Prostate gland (tissue), 2 donors: ENCODE results near the gene CAT. TPM values are rescaled to one million over a fixed set of nuclear protein-coding genes. Genes with fewer than 3 reads are reported as not detected.

Source experiments
- DNase-seq: peaks from one replicate; pipeline ENCODE4 v3.0.0-alpha.2; 2019; ENCODE audit warnings: low spot score
- H3K27ac ChIP-seq, 2 donors: fragments of 200-600 bp; sonication (generic); 2 replicates each; pipeline ENCODE4 v1.5.1; 2017 to 2019
- H3K27me3 ChIP-seq: fragments of 200-600 bp; sonication (generic); replicated peaks from 2 replicates; pipeline ENCODE4 v1.5.1; 2019; ENCODE audit not compliant: insufficient read depth
- H3K36me3 ChIP-seq, 2 donors: fragments of 200-600 bp; sonication (generic); 1 replicate in 1 of 2; 2 replicates in 1 of 2; pipeline versions ENCODE4 v1.5.1 to v1.8.1; 2017 to 2019
- H3K4me1 ChIP-seq: fragments of 200-600 bp; sonication (generic); replicated peaks from 2 replicates; pipeline ENCODE4 v1.5.1; 2019
- H3K4me3 ChIP-seq, 2 donors: fragments of 200-600 bp; sonication (generic); 2 replicates each; pipeline ENCODE4 v1.5.1; 2017 to 2019
- H3K9me3 ChIP-seq: fragments of 200-600 bp; sonication (generic); 2 replicates; pipeline ENCODE4 v1.5.1; 2017
- CTCF ChIP-seq, 4 experiments: fragments of 200-600 bp in 2 of 4; fragments of 450-650 bp in 2 of 4; sonication (generic) in 2 of 4; IDR thresholded peaks; 1 replicate in 3 of 4; 2 replicates in 1 of 4; pipeline ENCODE4 v1.5.1; 2016 to 2019; ENCODE audit warnings: antibody characterized with exemption in 4 of 4, mild to moderate bottlenecking in 2 of 4, moderate library complexity in 2 of 4
- POLR2A ChIP-seq: fragments of 450-650 bp; IDR thresholded peaks from one replicate; pipeline ENCODE4 v1.6.1; 2016; ENCODE audit warnings: antibody characterized with exemption, mild to moderate bottlenecking
- POLR2AphosphoS5 ChIP-seq: sonication (generic); formaldehyde crosslinking; IDR thresholded peaks from one replicate; pipeline ENCODE4 v1.6.1; 2017; ENCODE audit warnings: antibody characterized with exemption
- WGBS: methylation state at CpG from one replicate; pipeline ENCODE4 v1.1.5; 2018; 5-methylcytosine and 5-hydroxymethylcytosine counted together
- intact Hi-C: fragments of 100-400 bp; cut with DNase I; formaldehyde crosslinking; loops from one replicate; pipeline ENCODE4 v1.14.2; 2022
- total RNA-seq, 2 donors: library from RNA; depleted of rRNA; stranded (reverse); fragments of >200 nt; gene quantifications; one replicate each; pipeline ENCODE4 v1.1.0, GENCODE V29; 2016

CAT gene
- total RNA-seq = 100 to 1,000 TPM in 1 of 2 donors, 10 to 100 TPM in 1; 67.3 to 167 TPM

- Histone ChIP-seq H3K36me3 (no peaks in the 10 kb centered on the region), H3K9me3 (no peaks in the 10 kb centered on the region), H3K4me3 (peak within 1 kb of the TSS; percentile 69 to 84), H3K27ac (peak within 1 kb of the TSS; percentile 79 to 82), H3K27me3 (no peaks in the 10 kb centered on the region), H3K4me1 (no peaks in the 10 kb centered on the region)
- DNase-seq = peak; percentile 97
- under 1% methylated on average over 61 of the region's 62 CpGs for WGBS
- intact Hi-C loops = loop anchor here (5.0 to 10.0 kb wide), 2 partner anchors 82 to 476 kb away; partner anchors contain the start of genes ABTB2, APIP and PDHX
- no peak for TF ChIP-seq CTCF (IDR thresholded peaks at IDR 0.05)
- TF ChIP-seq POLR2A = peak; percentile 70
- peak; percentile 96 for TF ChIP-seq POLR2AphosphoS5
Observed at GRCh38 chr11:34438529-34439507, at the start of gene CAT. CAT (plus strand) TSS chr11:34438934; CDS start chr11:34439014, 80 bp downstream.

- intact Hi-C loops = no loop called here
Observed at GRCh38 chr11:34394771-34395300, 43.9 kb upstream of the CAT start.

GRCh38 chr11:34395916-34396550 is 42.7 kb upstream of the CAT start:
- peak; percentile 76 for DNase-seq
- 32% methylated on average over 1 of the region's 1 CpG for WGBS
- Histone ChIP-seq H3K4me3 (no peak overlapping the region), H3K9me3 (no peaks in the 10 kb centered on the region), H3K27ac (peak overlapping the region in 1 of 2 donors; percentile 33), H3K36me3 (no peaks in the 10 kb centered on the region), H3K4me1 (no peaks in the 10 kb centered on the region), H3K27me3 (no peaks in the 10 kb centered on the region)
- intact Hi-C loops = no loop called here
- TF ChIP-seq CTCF (IDR thresholded peaks at IDR 0.05) = no peak
- peak; percentile 87 for TF ChIP-seq POLR2AphosphoS5

More at GRCh38 chr11:34394771-34395300, 43.9 kb upstream of the CAT start:
- H3K4me1 ChIP-seq = no peaks in the 10 kb centered on the region
- no peak overlapping the region for H3K4me3 ChIP-seq
- H3K9me3 ChIP-seq = no peaks in the 10 kb centered on the region
- TF ChIP-seq POLR2AphosphoS5 = no peak
- TF ChIP-seq POLR2A = no peak
- no peak for TF ChIP-seq CTCF (IDR thresholded peaks at IDR 0.05)
- DNase-seq = no peak
- H3K27ac ChIP-seq = no peak overlapping the region
- H3K36me3 ChIP-seq = no peaks in the 10 kb centered on the region
- no peaks in the 10 kb centered on the region for H3K27me3 ChIP-seq
- 85% methylated on average over 6 of the region's 6 CpGs for whole genome bisulfite sequencing

GRCh38 chr11:34397120-34397519 is 41.6 kb upstream of the CAT start:
- TF ChIP-seq POLR2A = no peak
- no peak for TF ChIP-seq POLR2AphosphoS5
- TF ChIP-seq CTCF (IDR thresholded peaks at IDR 0.05) = no peak
- no peak for DNase-seq
- no peaks in the 10 kb centered on the region for H3K27me3 ChIP-seq

More at GRCh38 chr11:34397120-34397519, 41.6 kb upstream of the CAT start:
- H3K27ac ChIP-seq = no peak overlapping the region
- 73% methylated on average over 1 of the region's 1 CpG for WGBS
- intact Hi-C loops = no loop called here
- no peaks in the 10 kb centered on the region for H3K9me3 ChIP-seq
- H3K4me3 ChIP-seq = no peak overlapping the region
- H3K36me3 ChIP-seq = no peaks in the 10 kb centered on the region
- H3K4me1 ChIP-seq = no peaks in the 10 kb centered on the region
